IPS-NIHi7 (cell line): ENCODE data around the gene ELAVL3.
"Not testable (repeated sequence)": the region's sequence is repeated elsewhere in the genome, so short reads cannot be mapped to it uniquely, and the experiment has no call there.

ENCODE experiments used
- DNase-seq: peaks from one replicate; pipeline ENCODE4 v3.0.0; 2012; ENCODE audit warnings: mixed read lengths; ENCODE audit errors: extremely low spot score

Gene ELAVL3

GRCh38 chr19:11486661-11487503 lies 6.0 kb upstream of the ELAVL3 start:
- no peak for DNase-seq

GRCh38 chr19:11485245-11485837 lies 4.5 kb upstream of the ELAVL3 start:
- no peak for DNase-seq

- no peak for DNase-seq
Measured at GRCh38 chr19:11483366-11484111, 2.7 kb upstream of the ELAVL3 start.

- DNase-seq = peak; percentile 88
Measured at GRCh38 chr19:11482384-11483050, 1.7 kb upstream of the ELAVL3 start.

GRCh38 chr19:11481534-11482383 lies 913 bp upstream of the ELAVL3 start:
- DNase-seq = peak; percentile 89

- no peak for DNase-seq
Measured at GRCh38 chr19:11479898-11480714, 740 bp downstream of the ELAVL3 start.

GRCh38 chr19:11479090-11479897 lies 1.6 kb downstream of the ELAVL3 start:
- DNase-seq = peak; percentile 96

GRCh38 chr19:11478167-11479089 lies 2.4 kb downstream of the ELAVL3 start:
- DNase-seq = no peak

- no peak for DNase-seq
Measured at GRCh38 chr19:11475861-11476260, 5.0 kb downstream of the ELAVL3 start.

- not testable (repeated sequence) for DNase-seq
Measured at GRCh38 chr19:11475343-11475742, 5.5 kb downstream of the ELAVL3 start.

- no peak for DNase-seq
Measured at GRCh38 chr19:11473725-11474124, 7.1 kb downstream of the ELAVL3 start.

GRCh38 chr19:11468266-11468845 lies 12.5 kb downstream of the ELAVL3 start:
- DNase-seq = not testable (repeated sequence)

GRCh38 chr19:11465600-11465999 lies 15.2 kb downstream of the ELAVL3 start:
- DNase-seq = no peak

GRCh38 chr19:11464333-11465265 lies 16.2 kb downstream of the ELAVL3 start:
- no peak for DNase-seq

- DNase-seq = no peak
Measured at GRCh38 chr19:11463391-11463790, 17.5 kb downstream of the ELAVL3 start.

- no peak for DNase-seq
Measured at GRCh38 chr19:11461453-11461852, 19.4 kb downstream of the ELAVL3 start.

GRCh38 chr19:11460207-11460606 lies 20.6 kb downstream of the ELAVL3 start:
- DNase-seq = peak; percentile 49
